Gastrocnemius medialis (tissue), 4 donors: ENCODE measurements around the gene KRT31. TPM values are rescaled to one million over a fixed set of nuclear protein-coding genes. Genes with fewer than 3 reads are reported as not detected.

Experiments
- ATAC-seq, 2 donors: fragments of 150-250 bp; one replicate each; pipeline ENCODE4 v1.9.1; 2016
- DNase-seq, 2 donors: peaks; one replicate each; pipeline ENCODE4 v3.0.0-alpha.2; 2019
- H3K27ac ChIP-seq, 4 donors: fragments of 200-600 bp; sonication (generic); 1 replicate in 1 of 4; 2 replicates in 3 of 4; pipeline ENCODE4 v1.5.1; 2016 to 2018; ENCODE audit warnings: mild to moderate bottlenecking in 2 of 4, moderate library complexity in 1 of 4
- H3K27me3 ChIP-seq, 3 donors: fragments of 200-600 bp; sonication (generic) in 2 of 3; 1 replicate in 1 of 3; 2 replicates in 2 of 3; pipeline versions ENCODE4 v1.5.1 to v1.6.0; 2016 to 2019; ENCODE audit warnings: mild to moderate bottlenecking in 1 of 3, moderate library complexity in 1 of 3
- H3K36me3 ChIP-seq, 2 donors: fragments of 200-600 bp; sonication (generic) in 1 of 2; one replicate each; pipeline ENCODE4 v1.5.1; 2017 to 2018
- H3K4me1 ChIP-seq, 2 donors: fragments of 200-600 bp; sonication (generic) in 1 of 2; one replicate each; pipeline ENCODE4 v1.5.1; 2016 to 2017; ENCODE audit warnings: mild to moderate bottlenecking in 2 of 2
- H3K4me3 ChIP-seq, 4 donors: fragments of 200-600 bp; sonication (generic) in 3 of 4; 1 replicate in 1 of 4; 2 replicates in 3 of 4; pipeline ENCODE4 v1.5.1; 2016 to 2019; ENCODE audit warnings: mild to moderate bottlenecking in 2 of 4
- H3K9me3 ChIP-seq, 3 donors: fragments of 200-600 bp; sonication (generic) in 2 of 3; 1 replicate in 1 of 3; 2 replicates in 2 of 3; pipeline ENCODE4 v1.5.1; 2016 to 2019
- POLR2A ChIP-seq, 2 donors: fragments of 450-650 bp; IDR thresholded peaks; one replicate each; pipeline ENCODE4 v1.6.1; 2017; ENCODE audit warnings: antibody characterized with exemption in 2 of 2, mild to moderate bottlenecking in 2 of 2, moderate library complexity in 2 of 2
- in situ Hi-C, 4 donors: fragments of 200-750 bp; cut with MboI; loops; one replicate each; pipeline versions ENCODE4 v1.15.0 to v1.8.0; 2017; ENCODE audit warnings: low sequenced_read_pairs in 4 of 4
- intact Hi-C: fragments of 100-400 bp; cut with DNase I; formaldehyde crosslinking; loops from one replicate; pipeline ENCODE4 v1.15.1; 2023; ENCODE audit warnings: low total_unique reads
- total RNA-seq, 4 donors: library from RNA; depleted of rRNA; stranded (reverse); fragments of >200 nt; gene quantifications; one replicate each; pipeline versions ENCODE4 v1.1.0 to v1.2.3, GENCODE V29; 2016
- TF ChIP-seq, protein P1 (sequence below), 5 experiments: fragments of 450-650 bp in 3 of 5; fragments of 200-600 bp in 2 of 5; sonication (generic) in 2 of 5; IDR thresholded peaks in 4 of 5; conservative IDR thresholded peaks in 1 of 5; 1 replicate in 4 of 5; 2 replicates in 1 of 5; pipeline ENCODE4 v1.5.1; 2016 to 2019; ENCODE audit warnings: antibody characterized with exemption in 5 of 5, mild to moderate bottlenecking in 3 of 5, moderate library complexity in 3 of 5

Gene KRT31
- total RNA-seq, 4 donors from 2014 or later = 0.39 to 1.1 (median 0.62) TPM

DNA sequence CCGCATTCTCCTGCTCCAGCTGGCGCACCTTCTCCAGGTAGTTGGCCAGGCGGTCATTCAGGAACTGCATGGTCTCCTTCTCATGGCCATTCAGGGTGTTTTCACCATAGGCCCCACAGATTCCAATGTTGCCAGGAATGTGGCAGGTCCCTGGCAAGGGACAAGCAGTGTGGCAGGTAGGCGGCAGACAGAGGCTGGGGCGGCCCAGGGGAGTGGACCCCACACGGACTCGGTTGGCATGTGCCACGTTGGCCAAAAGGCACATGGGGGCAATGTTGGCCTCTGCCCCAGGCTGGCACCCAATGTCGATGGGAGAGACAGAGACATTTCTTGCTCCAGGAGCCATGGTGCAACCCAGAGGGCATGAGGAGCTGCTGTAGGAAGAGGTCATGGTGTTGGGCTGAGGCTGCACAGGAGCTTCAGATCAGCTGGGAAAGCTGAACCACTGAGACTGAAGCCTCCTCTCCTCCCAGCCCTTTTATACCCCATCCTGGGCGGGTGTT, 43.2 kb upstream of the KRT31 start, which contains the start of gene KRT38:
KRT38 (minus strand) TSS at position 453 of the 503 bp plus-strand sequence; CDS start at position 391, 62 bp downstream.
- in situ Hi-C loops = no loop called here
- Histone ChIP-seq H3K27ac (no peak within 1 kb of the TSS), H3K4me1 (no peaks in the 10 kb centered on the region), H3K36me3 (no peaks in the 10 kb centered on the region), H3K9me3 (no peaks in the 10 kb centered on the region), H3K27me3 (no peaks in the 10 kb centered on the region), H3K4me3 (no peak within 1 kb of the TSS)
- no peak for DNase-seq
- no peak for ATAC-seq
- intact Hi-C loops = no loop called here
- TF ChIP-seq POLR2A (IDR thresholded peaks at IDR 0.05) = no peak
- TF ChIP-seq, protein P1, sequence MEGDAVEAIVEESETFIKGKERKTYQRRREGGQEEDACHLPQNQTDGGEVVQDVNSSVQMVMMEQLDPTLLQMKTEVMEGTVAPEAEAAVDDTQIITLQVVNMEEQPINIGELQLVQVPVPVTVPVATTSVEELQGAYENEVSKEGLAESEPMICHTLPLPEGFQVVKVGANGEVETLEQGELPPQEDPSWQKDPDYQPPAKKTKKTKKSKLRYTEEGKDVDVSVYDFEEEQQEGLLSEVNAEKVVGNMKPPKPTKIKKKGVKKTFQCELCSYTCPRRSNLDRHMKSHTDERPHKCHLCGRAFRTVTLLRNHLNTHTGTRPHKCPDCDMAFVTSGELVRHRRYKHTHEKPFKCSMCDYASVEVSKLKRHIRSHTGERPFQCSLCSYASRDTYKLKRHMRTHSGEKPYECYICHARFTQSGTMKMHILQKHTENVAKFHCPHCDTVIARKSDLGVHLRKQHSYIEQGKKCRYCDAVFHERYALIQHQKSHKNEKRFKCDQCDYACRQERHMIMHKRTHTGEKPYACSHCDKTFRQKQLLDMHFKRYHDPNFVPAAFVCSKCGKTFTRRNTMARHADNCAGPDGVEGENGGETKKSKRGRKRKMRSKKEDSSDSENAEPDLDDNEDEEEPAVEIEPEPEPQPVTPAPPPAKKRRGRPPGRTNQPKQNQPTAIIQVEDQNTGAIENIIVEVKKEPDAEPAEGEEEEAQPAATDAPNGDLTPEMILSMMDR (IDR thresholded peaks at IDR 0.05 in 4 of 5, conservative IDR thresholded peaks at IDR 0.05 in 1 of 5) = no peak

DNA sequence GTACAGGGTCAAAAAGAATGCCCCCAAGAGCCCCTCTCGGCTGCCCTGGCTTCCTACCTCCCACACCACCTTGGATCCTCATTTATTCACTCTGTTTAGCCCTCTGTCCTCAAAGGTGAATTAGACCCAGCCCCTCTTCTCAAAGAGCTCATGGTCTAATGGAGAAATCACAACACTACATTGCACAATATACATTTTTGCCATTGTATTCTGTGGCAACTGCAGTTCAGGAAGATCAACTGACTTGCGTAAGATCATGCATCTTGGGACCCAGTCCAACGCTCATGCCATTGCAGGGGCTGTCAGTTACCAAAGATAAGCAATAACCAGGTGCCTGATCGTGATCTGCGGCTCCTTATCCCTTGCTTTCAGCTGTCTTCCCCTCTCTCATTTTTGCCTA, 42.0 kb upstream of the KRT31 start:
- Histone ChIP-seq H3K9me3 (no peaks in the 10 kb centered on the region), H3K27me3 (no peaks in the 10 kb centered on the region), H3K27ac (no peak overlapping the region), H3K4me1 (no peaks in the 10 kb centered on the region), H3K36me3 (no peaks in the 10 kb centered on the region), H3K4me3 (no peak overlapping the region)
- DNase-seq (no peak), ATAC-seq (no peak)
- no peak for TF ChIP-seq POLR2A (IDR thresholded peaks at IDR 0.05)
- TF ChIP-seq, protein P1 (IDR thresholded peaks at IDR 0.05 in 4 of 5, conservative IDR thresholded peaks at IDR 0.05 in 1 of 5) = no peak
- intact Hi-C loops = no loop called here
- in situ Hi-C loops = no loop called here

DNA sequence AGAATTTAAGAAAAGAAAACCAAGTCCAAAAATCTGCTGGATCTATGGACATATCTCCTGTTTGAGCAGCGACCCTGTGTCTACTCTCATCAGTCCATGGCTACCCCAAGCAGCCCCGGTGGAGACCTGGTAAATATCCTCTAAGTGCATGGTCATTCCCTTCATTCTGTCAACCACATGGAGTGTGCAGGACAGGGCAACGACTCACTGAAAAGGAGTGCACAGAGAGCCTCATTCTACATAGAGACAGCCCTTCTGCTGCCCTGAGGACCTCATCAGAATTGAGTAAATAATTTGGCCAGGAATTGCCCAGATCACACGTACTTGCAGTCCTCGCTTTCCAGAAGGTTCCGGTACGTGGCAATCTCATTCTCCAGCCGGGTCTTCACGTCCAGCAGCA, 40.4 kb upstream of the KRT31 start:
- TF ChIP-seq, protein P1 (IDR thresholded peaks at IDR 0.05 in 4 of 5, conservative IDR thresholded peaks at IDR 0.05 in 1 of 5) = no peak
- no peak for TF ChIP-seq POLR2A (IDR thresholded peaks at IDR 0.05)
- Histone ChIP-seq H3K4me1 (no peaks in the 10 kb centered on the region), H3K27me3 (no peaks in the 10 kb centered on the region), H3K9me3 (no peaks in the 10 kb centered on the region), H3K36me3 (no peaks in the 10 kb centered on the region), H3K27ac (no peak overlapping the region), H3K4me3 (no peak overlapping the region)
- no peak for ATAC-seq
- in situ Hi-C loops = no loop called here
- intact Hi-C loops = no loop called here
- DNase-seq = no peak

DNA sequence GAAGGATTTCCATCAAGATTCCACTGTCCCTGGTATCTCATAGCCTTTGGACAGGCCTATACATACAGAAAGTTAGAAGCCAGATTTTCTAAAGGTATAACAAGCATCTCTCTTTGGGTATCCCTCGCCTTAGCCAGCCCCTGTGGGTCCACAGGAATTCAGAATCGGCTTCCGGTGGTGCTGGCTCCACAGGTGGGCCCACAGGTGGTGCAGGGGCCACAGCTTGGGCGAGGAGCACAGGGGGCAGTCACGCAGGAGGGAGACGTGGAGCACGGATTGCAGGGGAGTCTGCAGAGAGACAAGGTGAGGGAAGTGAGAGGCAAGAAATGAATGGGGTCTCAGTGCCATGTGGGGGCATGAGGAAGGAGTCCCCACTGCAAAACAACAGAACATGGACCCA, 39.8 kb upstream of the KRT31 start:
- no peaks in the 10 kb centered on the region for H3K27me3 ChIP-seq
- in situ Hi-C loops (no loop called here), intact Hi-C loops (no loop called here)
- H3K36me3 ChIP-seq = no peaks in the 10 kb centered on the region
- no peak for ATAC-seq
- no peak overlapping the region for H3K27ac ChIP-seq
- no peaks in the 10 kb centered on the region for H3K4me1 ChIP-seq
- no peaks in the 10 kb centered on the region for H3K9me3 ChIP-seq
- no peak for TF ChIP-seq POLR2A (IDR thresholded peaks at IDR 0.05)
- TF ChIP-seq, protein P1 (IDR thresholded peaks at IDR 0.05 in 4 of 5, conservative IDR thresholded peaks at IDR 0.05 in 1 of 5) = no peak
- H3K4me3 ChIP-seq = no peak overlapping the region
- DNase-seq = no peak

DNA sequence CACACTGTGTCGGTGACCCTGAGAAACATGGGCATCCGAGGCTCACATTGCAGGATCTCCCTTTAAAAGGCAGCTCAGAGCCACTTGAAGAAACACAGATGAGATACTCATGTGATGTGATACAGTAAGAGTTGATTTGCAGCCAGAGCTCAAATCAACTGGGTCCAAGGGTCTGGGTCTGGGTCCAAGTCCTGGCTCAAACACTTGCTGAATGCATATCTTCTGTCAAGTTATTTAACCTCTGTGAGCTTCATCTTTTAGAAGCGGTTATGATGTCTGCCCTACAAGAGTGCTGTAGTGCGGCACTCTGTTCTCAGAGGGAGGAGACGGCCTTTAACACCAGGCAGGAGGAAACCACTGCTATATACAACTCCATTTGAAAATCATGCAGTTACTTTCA, 37.0 kb upstream of the KRT31 start:
- Histone ChIP-seq H3K4me1 (no peaks in the 10 kb centered on the region), H3K9me3 (no peaks in the 10 kb centered on the region), H3K27ac (no peak overlapping the region), H3K4me3 (no peak overlapping the region), H3K27me3 (no peaks in the 10 kb centered on the region), H3K36me3 (no peaks in the 10 kb centered on the region)
- in situ Hi-C loops (no loop called here), intact Hi-C loops (no loop called here)
- no peak for ATAC-seq
- TF ChIP-seq, protein P1 (IDR thresholded peaks at IDR 0.05 in 4 of 5, conservative IDR thresholded peaks at IDR 0.05 in 1 of 5) = no peak
- no peak for TF ChIP-seq POLR2A (IDR thresholded peaks at IDR 0.05)
- DNase-seq = no peak
